Right lobe of liver (tissue), 6 donors: ENCODE results near the gene UBQLN1. TPM values are rescaled to one million over a fixed set of nuclear protein-coding genes. Genes with fewer than 3 reads are reported as not detected.

Experiments used
- ATAC-seq, 4 donors: fragments of 200-7000 bp; cut with Tn5 transposase; one replicate each; pipeline ENCODE4 v1.9.1; 2020; ENCODE audit warnings: mild to moderate bottlenecking in 4 of 4, moderate library complexity in 4 of 4
- DNase-seq, 3 donors: peaks; one replicate each; pipeline ENCODE4 v3.0.0-alpha.2; 2020
- H3K27ac ChIP-seq, 3 donors: fragments of 200-600 bp; one replicate each; pipeline ENCODE4 v1.8.0; 2022
- H3K27me3 ChIP-seq, 2 donors: fragments of 200-600 bp; one replicate each; pipeline ENCODE4 v1.8.0; 2022
- H3K36me3 ChIP-seq, 4 donors: fragments of 200-600 bp; sonication (generic) in 1 of 4; one replicate each; pipeline versions ENCODE4 v1.5.1 to v1.8.0; 2017 to 2022; ENCODE audit warnings: control low read depth in 1 of 4
- H3K4me1 ChIP-seq, 4 donors: fragments of 200-600 bp; sonication (generic) in 1 of 4; one replicate each; pipeline versions ENCODE4 v1.5.1 to v1.8.0; 2017 to 2022; ENCODE audit warnings: control low read depth in 1 of 4
- H3K4me3 ChIP-seq, 3 donors: fragments of 200-600 bp; one replicate each; pipeline ENCODE4 v1.8.0; 2022
- H3K9me3 ChIP-seq, 4 donors: fragments of 200-600 bp; sonication (generic) in 1 of 4; one replicate each; pipeline versions ENCODE4 v1.5.1 to v1.8.0; 2017 to 2022; ENCODE audit warnings: control low read depth in 1 of 4
- POLR2A ChIP-seq: fragments of 450-650 bp; IDR thresholded peaks from one replicate; pipeline ENCODE4 v1.6.1; 2017; ENCODE audit warnings: antibody characterized with exemption, mild to moderate bottlenecking
- WGBS: methylation state at CpG from one replicate; pipeline ENCODE4 v1.1.6; 2018; ENCODE audit warnings: low coverage, low lambda C conversion rate; ENCODE audit not compliant: insufficient coverage; ENCODE audit errors: missing lambda C conversion rate; 5-methylcytosine and 5-hydroxymethylcytosine counted together
- intact Hi-C, 2 donors: fragments of 100-400 bp; cut with DNase I; formaldehyde crosslinking; loops; one replicate each; pipeline versions ENCODE4 v1.11.2 to v1.14.1; 2022
- total RNA-seq, 6 experiments: library from RNA; depleted of rRNA in 2 of 6; stranded (reverse); fragments of >200 nt in 2 of 6; fragmentation: NEBNext Ultra II Directional in 3 of 6; extraction: Animal tissue kit (Norgen Biotek cat#: 25700) in 3 of 6; gene quantifications; one replicate each; pipeline versions ENCODE4 v1.1.0 to v1.2.4, GENCODE V29; 2016 to 2023
- TF ChIP-seq, protein P1 (sequence below), 4 donors: fragments of 200-600 bp in 3 of 4; fragments of 450-650 bp in 1 of 4; IDR thresholded peaks; one replicate each; pipeline versions ENCODE4 v1.5.1 to v1.8.0; 2016 to 2022; ENCODE audit warnings: antibody characterized with exemption in 4 of 4, mild to moderate bottlenecking in 2 of 4
- donor health status: DM: no; HTN: yes; CAD: no.
- donor health status: DM: no; HTN: no; CAD: no.
- donor health status: DM: no; HTN: no; CAD: no.
- donor health status: DM: no; HTN: yes; CAD: no.
- donor health status: DM: no; HTN: yes; CAD: no.

UBQLN1 gene
- total RNA-seq, 6 experiments from 2014 or later: 49.6 to 94.5 (median 66.0) TPM

DNA sequence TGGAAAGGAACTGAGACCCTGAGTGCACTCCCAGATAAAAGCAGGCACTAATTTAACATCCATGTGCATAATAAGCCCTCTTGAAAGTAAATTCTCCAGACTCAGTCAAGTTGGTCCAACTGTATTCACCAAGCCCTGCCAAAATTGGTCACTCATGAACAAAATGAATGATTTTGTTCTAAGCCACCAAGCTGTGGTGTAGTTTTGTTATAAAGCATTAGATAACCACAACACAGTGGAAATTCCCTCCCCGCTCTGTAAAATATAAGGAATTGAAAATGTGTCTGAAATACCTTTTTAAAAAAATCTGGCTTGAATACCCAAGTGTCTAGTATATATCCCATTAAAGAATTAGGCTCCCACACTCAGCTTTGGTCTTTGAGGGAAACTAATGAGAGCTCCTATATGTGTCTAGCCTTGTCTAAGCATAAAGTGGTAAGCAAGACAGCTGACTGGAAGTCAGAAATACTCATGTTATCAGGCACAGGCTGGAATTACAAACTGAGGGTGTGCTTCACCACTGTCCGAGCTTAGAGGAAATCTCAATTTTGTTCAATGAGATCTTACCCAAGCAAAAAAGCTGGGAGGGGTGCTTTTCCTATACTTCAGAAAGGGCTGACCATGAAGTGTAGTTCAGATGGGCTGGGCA lies 51.6 kb downstream of the UBQLN1 start:
- Histone ChIP-seq H3K27me3 (no peaks in the 10 kb centered on the region), H3K4me1 (no peaks in the 10 kb centered on the region), H3K9me3 (no peaks in the 10 kb centered on the region), H3K27ac (no peak overlapping the region), H3K36me3 (peaks cover 0 to 63% (median 22%) of the 10 kb centered on the region in 4 donors), H3K4me3 (no peak overlapping the region)
- no peak for DNase-seq
- intact Hi-C loops: no loop called here
- WGBS: 75% methylated on average over 1 of the region's 2 CpGs
- TF ChIP-seq, protein P1, sequence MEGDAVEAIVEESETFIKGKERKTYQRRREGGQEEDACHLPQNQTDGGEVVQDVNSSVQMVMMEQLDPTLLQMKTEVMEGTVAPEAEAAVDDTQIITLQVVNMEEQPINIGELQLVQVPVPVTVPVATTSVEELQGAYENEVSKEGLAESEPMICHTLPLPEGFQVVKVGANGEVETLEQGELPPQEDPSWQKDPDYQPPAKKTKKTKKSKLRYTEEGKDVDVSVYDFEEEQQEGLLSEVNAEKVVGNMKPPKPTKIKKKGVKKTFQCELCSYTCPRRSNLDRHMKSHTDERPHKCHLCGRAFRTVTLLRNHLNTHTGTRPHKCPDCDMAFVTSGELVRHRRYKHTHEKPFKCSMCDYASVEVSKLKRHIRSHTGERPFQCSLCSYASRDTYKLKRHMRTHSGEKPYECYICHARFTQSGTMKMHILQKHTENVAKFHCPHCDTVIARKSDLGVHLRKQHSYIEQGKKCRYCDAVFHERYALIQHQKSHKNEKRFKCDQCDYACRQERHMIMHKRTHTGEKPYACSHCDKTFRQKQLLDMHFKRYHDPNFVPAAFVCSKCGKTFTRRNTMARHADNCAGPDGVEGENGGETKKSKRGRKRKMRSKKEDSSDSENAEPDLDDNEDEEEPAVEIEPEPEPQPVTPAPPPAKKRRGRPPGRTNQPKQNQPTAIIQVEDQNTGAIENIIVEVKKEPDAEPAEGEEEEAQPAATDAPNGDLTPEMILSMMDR (IDR thresholded peaks at IDR 0.05): no peak
- TF ChIP-seq POLR2A: no peak
- no peak for ATAC-seq

DNA sequence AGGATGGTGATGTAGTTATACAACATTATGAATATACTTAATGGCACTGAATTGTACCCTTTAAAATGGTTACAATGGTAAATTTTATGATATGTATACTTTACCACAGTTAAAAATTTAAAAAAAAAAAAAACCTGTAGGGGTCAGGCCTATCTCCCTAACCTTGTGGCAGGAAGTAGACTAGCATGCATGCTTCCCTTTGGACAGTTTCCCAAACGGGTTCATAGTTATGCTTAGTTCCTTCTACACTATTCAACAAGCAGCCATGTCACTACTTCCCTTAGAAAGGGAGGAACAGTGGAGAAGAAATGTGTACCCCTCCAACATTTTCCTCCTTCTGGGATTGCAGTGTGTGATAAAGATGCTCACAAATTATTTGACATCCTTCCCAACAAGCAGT lies 52.3 kb downstream of the UBQLN1 start:
- H3K4me1 ChIP-seq: no peaks in the 10 kb centered on the region
- peaks cover 0 to 58% (median 17%) of the 10 kb centered on the region in 4 donors for H3K36me3 ChIP-seq
- no peak for DNase-seq
- H3K27ac ChIP-seq: no peak overlapping the region
- TF ChIP-seq POLR2A: no peak
- TF ChIP-seq, protein P1 (IDR thresholded peaks at IDR 0.05): no peak
- intact Hi-C loops: no loop called here
- H3K9me3 ChIP-seq: no peaks in the 10 kb centered on the region
- no peaks in the 10 kb centered on the region for H3K27me3 ChIP-seq
- no peak overlapping the region for H3K4me3 ChIP-seq
- 47% methylated on average over 1 of the region's 1 CpG for WGBS
- peak; percentile 36 to 62 (median 46) for ATAC-seq

DNA sequence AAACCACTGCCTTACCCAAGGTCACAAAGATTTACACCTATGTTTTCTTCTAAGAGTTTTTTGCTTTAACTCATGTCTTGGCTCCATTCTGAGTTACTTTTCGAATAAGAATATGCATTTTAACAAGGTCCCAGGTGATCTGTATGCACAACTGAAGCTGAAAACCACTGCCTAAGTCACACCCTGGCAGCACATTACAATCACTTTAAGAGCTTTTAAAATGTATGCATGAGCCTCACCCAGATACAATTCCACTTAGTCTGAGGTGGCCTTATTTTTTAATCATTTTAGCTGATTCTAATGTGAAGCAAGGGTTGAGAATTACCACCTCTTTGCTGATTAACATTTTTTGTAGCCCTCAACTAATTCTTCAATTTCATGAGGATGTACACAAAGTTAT lies 55.3 kb downstream of the UBQLN1 start:
- DNase-seq (no peak), ATAC-seq (no peak)
- no peak overlapping the region for H3K4me3 ChIP-seq
- TF ChIP-seq, protein P1 (IDR thresholded peaks at IDR 0.05): no peak
- no peak for TF ChIP-seq POLR2A
- H3K27me3 ChIP-seq: no peaks in the 10 kb centered on the region
- 100% methylated on average over 1 of the region's 1 CpG for WGBS
- no peak overlapping the region for H3K27ac ChIP-seq
- no peaks in the 10 kb centered on the region for H3K4me1 ChIP-seq
- intact Hi-C loops: no loop called here
- H3K9me3 ChIP-seq: no peaks in the 10 kb centered on the region
- H3K36me3 ChIP-seq: peaks cover 0 to 42% (median 9%) of the 10 kb centered on the region in 4 donors

DNA sequence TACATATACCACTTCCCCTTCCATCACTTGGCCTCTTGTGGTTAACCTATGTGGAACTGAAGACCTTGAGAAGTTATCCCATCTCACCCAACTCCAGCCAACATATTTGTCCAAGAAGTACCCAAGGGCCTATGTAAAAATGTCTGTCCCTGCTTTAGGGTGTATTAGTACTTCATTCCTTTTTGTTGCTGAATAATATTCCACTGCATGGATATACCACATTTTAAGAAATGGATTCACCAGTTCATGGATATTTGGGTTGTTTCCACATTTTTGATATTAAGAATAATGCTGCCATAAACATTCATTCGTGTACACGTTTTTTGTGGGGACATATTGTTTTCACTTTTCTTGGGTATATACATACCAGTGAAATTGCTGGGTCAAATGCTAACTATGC lies 56.2 kb downstream of the UBQLN1 start:
- WGBS: 100% methylated on average over 2 of the region's 2 CpGs
- Histone ChIP-seq H3K27ac (no peak overlapping the region), H3K4me1 (no peaks in the 10 kb centered on the region), H3K27me3 (no peaks in the 10 kb centered on the region), H3K9me3 (no peaks in the 10 kb centered on the region), H3K4me3 (no peak overlapping the region), H3K36me3 (peaks cover 0 to 42% (median 7%) of the 10 kb centered on the region in 4 donors)
- DNase-seq (no peak), ATAC-seq (no peak)
- TF ChIP-seq, protein P1 (IDR thresholded peaks at IDR 0.05): no peak
- TF ChIP-seq POLR2A: no peak
- intact Hi-C loops: no loop called here
